Neuronal stem cell (in vitro differentiated cells): Measurements from ENCODE around the gene SPAG5.

Experiments used
- DNase-seq: peaks from one replicate; pipeline ENCODE4 v3.0.0-alpha.2; 2013; ENCODE audit warnings: low spot score
- H2AFZ ChIP-seq: one replicate; pipeline ENCODE4 v1.6.1; 2013; ENCODE audit warnings: mild to moderate bottlenecking, low read length, inconsistent platforms
- H2AK5ac ChIP-seq: 2 replicates; pipeline ENCODE4 v1.6.1; 2013; ENCODE audit warnings: low read depth, mild to moderate bottlenecking, inconsistent platforms, low read length, moderate library complexity, mixed read lengths
- H2BK120ac ChIP-seq: 2 replicates; pipeline ENCODE4 v1.6.1; 2013; ENCODE audit warnings: low read depth, mild to moderate bottlenecking, inconsistent platforms, low read length, moderate library complexity, mixed read lengths
- H2BK12ac ChIP-seq: one replicate; pipeline ENCODE4 v1.6.1; 2013; ENCODE audit warnings: low read length, inconsistent platforms
- H2BK15ac ChIP-seq: 2 replicates; pipeline ENCODE4 v1.6.1; 2013; ENCODE audit warnings: mild to moderate bottlenecking, low read length, inconsistent platforms, mixed read lengths
- H2BK5ac ChIP-seq: one replicate; pipeline ENCODE4 v1.6.1; 2013; ENCODE audit warnings: inconsistent platforms, mild to moderate bottlenecking, low read length, moderate library complexity
- H3K14ac ChIP-seq: one replicate; pipeline ENCODE4 v1.6.1; 2013; ENCODE audit warnings: low read length, inconsistent platforms
- H3K18ac ChIP-seq: 2 replicates; pipeline ENCODE4 v1.6.1; 2013; ENCODE audit warnings: low read length, inconsistent platforms
- H3K23ac ChIP-seq: 2 replicates; pipeline ENCODE4 v1.6.1; 2013; ENCODE audit warnings: low read depth, mild to moderate bottlenecking, mixed read lengths, low read length, inconsistent platforms; ENCODE audit not compliant: poor library complexity
- H3K27ac ChIP-seq: replicated peaks from 3 replicates; pipeline ENCODE4 v1.5.1; 2013; ENCODE audit warnings: low read length, inconsistent platforms
- H3K27me3 ChIP-seq, 3 experiments: 2 replicates each; pipeline ENCODE4 v1.6.1; 2013; ENCODE audit warnings: low read length in 3 of 3, mild to moderate bottlenecking in 2 of 3, inconsistent platforms in 1 of 3, low read depth in 1 of 3, mixed read lengths in 1 of 3, moderate library complexity in 1 of 3; ENCODE audit not compliant: control insufficient read depth in 3 of 3, insufficient read depth in 3 of 3
- H3K36me3 ChIP-seq, 2 donors: replicated peaks in 1 of 2; 2 replicates each; pipeline ENCODE4 v1.6.1; 2013; ENCODE audit warnings: low read length in 2 of 2; ENCODE audit not compliant: control insufficient read depth in 2 of 2, insufficient read depth in 2 of 2
- H3K4ac ChIP-seq: 2 replicates; pipeline ENCODE4 v1.6.1; 2013; ENCODE audit warnings: inconsistent platforms, mild to moderate bottlenecking, low read length, moderate library complexity
- H3K4me1 ChIP-seq, 2 donors: 1 replicate in 1 of 2; 2 replicates in 1 of 2; pipeline ENCODE4 v1.6.1; 2013; ENCODE audit warnings: low read length in 2 of 2, low read depth in 1 of 2; ENCODE audit not compliant: control insufficient read depth in 2 of 2, insufficient read depth in 1 of 2
- H3K4me2 ChIP-seq: one replicate; pipeline ENCODE4 v1.6.1; 2013; ENCODE audit warnings: mild to moderate bottlenecking, low read length, inconsistent platforms; ENCODE audit not compliant: insufficient read depth, poor library complexity, severe bottlenecking
- H3K4me3 ChIP-seq, 2 donors: 2 replicates each; pipeline ENCODE4 v1.5.1; 2013; ENCODE audit warnings: low read length in 2 of 2, mild to moderate bottlenecking in 2 of 2, inconsistent platforms in 1 of 2, moderate library complexity in 1 of 2
- H3K79me1 ChIP-seq: one replicate; pipeline ENCODE4 v1.6.1; 2013; ENCODE audit warnings: low read depth, mild to moderate bottlenecking, inconsistent platforms, low read length, moderate library complexity
- H3K9ac ChIP-seq: one replicate; pipeline ENCODE4 v1.6.1; 2013; ENCODE audit warnings: mild to moderate bottlenecking, low read depth, low read length, inconsistent platforms; ENCODE audit not compliant: poor library complexity
- H3K9me3 ChIP-seq, 2 donors: replicated peaks in 1 of 2; 2 replicates each; pipeline versions ENCODE3 to v1.6.1; 2013; ENCODE audit warnings: low read length in 2 of 2, mild to moderate bottlenecking in 2 of 2, inconsistent platforms in 1 of 2, low read depth in 1 of 2, mixed read lengths in 1 of 2, moderate library complexity in 1 of 2; ENCODE audit not compliant: control insufficient read depth in 2 of 2, insufficient read depth in 1 of 2
- H4K8ac ChIP-seq: one replicate; pipeline ENCODE4 v1.6.1; 2013; ENCODE audit warnings: low read depth, mild to moderate bottlenecking, inconsistent platforms, low read length, moderate library complexity
- H4K91ac ChIP-seq: one replicate; pipeline ENCODE4 v1.6.1; 2013; ENCODE audit warnings: low read length, low read depth, mild to moderate bottlenecking, inconsistent platforms; ENCODE audit not compliant: poor library complexity
- WGBS, 2 donors: extraction: QIAGEN DNeasy Blood & Tissue Kit; methylation state at CpG; one replicate each; pipeline ENCODE4 v1.1.7; 2013; ENCODE audit warnings: missing lambda C conversion rate in 2 of 2, mixed read lengths in 1 of 2; ENCODE audit not compliant: insufficient read length in 2 of 2, insufficient replicate concordance in 1 of 2; ENCODE audit errors: extremely low coverage in 2 of 2; 5-methylcytosine and 5-hydroxymethylcytosine counted together

SPAG5 gene

GRCh38 chr17:28572259-28573039, 26.4 kb downstream of the SPAG5 start:
- no peak overlapping the region for H3K18ac ChIP-seq
- H4K91ac ChIP-seq: no peak overlapping the region
- no peak overlapping the region for H3K4me2 ChIP-seq
- H2BK5ac ChIP-seq: no peak overlapping the region
- peaks cover 2% of the 10 kb centered on the region for H3K79me1 ChIP-seq
- no peak overlapping the region for H2BK12ac ChIP-seq
- peaks cover 0 to 9% (median 0%) of the 10 kb centered on the region in 3 experiments for H3K27me3 ChIP-seq
- no peak overlapping the region for H2BK15ac ChIP-seq
- peaks cover 5 to 23% of the 10 kb centered on the region in 2 donors for H3K36me3 ChIP-seq
- no peak overlapping the region for H2BK120ac ChIP-seq
- H3K4ac ChIP-seq: no peak overlapping the region
- no peak overlapping the region for H4K8ac ChIP-seq
- H2AK5ac ChIP-seq: peak overlapping the region; percentile 57
- H3K23ac ChIP-seq: peak overlapping the region; percentile 22
- no CpG with 5 or more reads among the region's 5 CpGs for WGBS, 2 donors
- H3K14ac ChIP-seq: no peak overlapping the region
- no peak overlapping the region for H3K9ac ChIP-seq
- H3K27ac ChIP-seq: no peak overlapping the region
- H3K4me3 ChIP-seq: peak overlapping the region; percentile 24 to 70
- no peak for DNase-seq
- H3K4me1 ChIP-seq: peaks cover 2 to 7% of the 10 kb centered on the region in 2 donors
- no peaks in the 10 kb centered on the region for H3K9me3 ChIP-seq
- peak overlapping the region; percentile 92 for H2AFZ ChIP-seq

GRCh38 chr17:28571361-28572122, 27.3 kb downstream of the SPAG5 start, which contains the start of gene PIGS:
Gene PIGS, minus strand, starts transcription at chr17:28571524. Its CDS starts 28 bp downstream, at chr17:28571496.
- Histone ChIP-seq H3K4me3 (peak within 1 kb of the TSS; percentile 70 to 94), H3K4me1 (peaks cover 0 to 2% of the 10 kb centered on the region in 2 donors), H2BK120ac (no peak within 1 kb of the TSS), H2BK15ac (no peak within 1 kb of the TSS), H3K4ac (no peak within 1 kb of the TSS), H3K27ac (no peak within 1 kb of the TSS), H3K9me3 (no peaks in the 10 kb centered on the region), H3K14ac (no peak within 1 kb of the TSS), H2BK12ac (no peak within 1 kb of the TSS), H3K27me3 (peaks cover 0 to 9% (median 0%) of the 10 kb centered on the region in 3 experiments), H3K79me1 (peaks cover 4% of the 10 kb centered on the region), H4K91ac (no peak within 1 kb of the TSS), H3K18ac (peak within 1 kb of the TSS; percentile 88), H2BK5ac (no peak within 1 kb of the TSS), H3K36me3 (peaks cover 0 to 21% of the 10 kb centered on the region in 2 donors), H2AFZ (peak within 1 kb of the TSS; percentile 92), H4K8ac (peak within 1 kb of the TSS; percentile 6), H3K23ac (peak within 1 kb of the TSS; percentile 83), H2AK5ac (peak within 1 kb of the TSS; percentile 57), H3K9ac (peak within 1 kb of the TSS; percentile 82), H3K4me2 (peak within 1 kb of the TSS; percentile 86)
- WGBS, 2 donors: no CpG with 5 or more reads among the region's 49 CpGs
- DNase-seq: peak; percentile 88

DNA sequence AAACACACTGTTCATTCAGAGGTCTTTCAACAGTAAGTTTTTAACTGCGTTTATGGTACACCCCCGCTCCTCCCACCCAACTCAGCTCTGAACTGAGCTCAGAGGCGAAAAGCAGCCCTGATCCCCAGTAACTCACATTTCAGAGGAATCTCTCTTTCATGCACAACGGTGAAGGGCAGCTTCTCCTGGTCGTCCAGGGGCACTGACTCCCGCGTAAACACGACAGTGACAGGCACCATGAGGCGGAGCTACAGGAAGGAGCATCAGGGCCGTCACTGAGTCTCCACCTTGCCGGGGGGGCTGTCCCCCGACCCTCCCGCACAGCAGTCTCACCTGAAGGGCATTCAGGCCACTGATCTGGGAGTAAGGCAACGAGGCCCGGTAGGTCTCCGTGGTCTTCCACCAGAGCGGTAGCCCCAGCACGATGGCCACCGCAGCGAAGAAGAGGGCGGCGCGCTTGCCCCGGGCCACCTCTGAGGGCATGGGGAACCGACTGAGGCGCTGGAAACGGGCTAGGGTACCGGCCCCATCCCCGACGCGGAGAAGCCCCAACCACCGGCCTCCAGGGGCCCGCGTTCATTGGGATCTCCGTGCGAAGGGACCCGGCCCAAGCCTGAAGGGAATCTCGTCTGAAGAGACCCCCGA, 28.0 kb downstream of the SPAG5 start:
- H2BK120ac ChIP-seq: no peak overlapping the region
- no peak for DNase-seq

More for the DNA sequence above, 28.0 kb downstream of the SPAG5 start:
- Histone ChIP-seq H4K8ac (peak overlapping the region; percentile 6), H3K14ac (no peak overlapping the region), H3K4me3 (peak overlapping the region; percentile 70 to 94), H2AK5ac (peak overlapping the region; percentile 17), H2BK15ac (no peak overlapping the region), H3K9ac (peak overlapping the region; percentile 82), H3K18ac (peak overlapping the region; percentile 88), H4K91ac (no peak overlapping the region), H3K4me2 (peak overlapping the region; percentile 86), H3K27ac (no peak overlapping the region), H3K27me3 (peaks cover 0 to 7% (median 0%) of the 10 kb centered on the region in 3 experiments), H2BK5ac (no peak overlapping the region), H3K23ac (peak overlapping the region; percentile 83), H3K4ac (no peak overlapping the region), H3K4me1 (peaks cover 0 to 2% of the 10 kb centered on the region in 2 donors), H2BK12ac (no peak overlapping the region), H2AFZ (peak overlapping the region; percentile 92), H3K79me1 (peaks cover 5% of the 10 kb centered on the region), H3K9me3 (no peaks in the 10 kb centered on the region), H3K36me3 (peaks cover 0 to 21% of the 10 kb centered on the region in 2 donors)
- no CpG with 5 or more reads among the region's 39 CpGs for WGBS, 2 donors
